ENCODE data around the gene SGSH. TPM values are rescaled to one million over a fixed set of nuclear protein-coding genes. Genes with fewer than 3 reads are reported as not detected.

Gene SGSH
- polyA plus RNA-seq, 1 donor (not counting 4 experiments of a cell fraction or from before 2014, with no cell fraction given), result 9.6 TPM

DNA sequence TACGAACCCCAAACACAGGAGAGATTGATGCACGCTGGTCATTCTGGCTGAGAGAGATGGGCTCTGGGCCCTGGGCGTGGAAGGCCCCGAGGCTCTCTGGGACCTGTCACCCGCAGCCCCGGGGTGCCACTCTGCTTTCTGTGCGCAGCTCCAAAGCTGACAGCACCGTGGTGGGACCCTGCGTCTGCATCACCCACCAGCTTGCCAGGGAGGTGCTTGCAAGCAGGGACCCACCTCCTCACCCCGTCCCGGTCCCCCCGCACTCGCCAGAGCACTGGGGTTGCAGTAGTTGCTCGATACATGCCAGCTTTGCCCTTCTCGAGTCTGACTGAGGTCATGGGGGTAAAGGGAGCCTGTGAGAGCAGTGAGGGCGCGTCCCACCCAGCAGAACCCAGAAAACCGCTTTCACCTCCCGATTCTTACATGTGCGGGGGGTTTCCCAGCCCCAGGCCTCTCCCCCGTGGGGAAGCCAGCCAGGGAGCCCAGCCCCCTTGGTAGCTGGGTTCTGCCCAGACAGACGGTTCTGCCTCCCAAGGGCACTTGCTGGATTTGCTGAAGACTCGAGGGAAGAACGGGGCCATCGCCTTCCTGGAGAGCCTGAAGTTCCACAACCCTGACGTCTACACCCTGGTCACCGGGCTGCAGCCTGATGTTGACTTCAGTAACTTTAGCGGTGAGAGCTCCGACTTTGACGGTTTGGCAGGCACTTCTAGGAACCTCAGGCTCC lies 37.9 kb downstream of the SGSH start:
- Histone ChIP-seq H3K4me3 (ENCODE audit: control insufficient read depth in 2 of 3, extremely low read depth in 1 of 3, insufficient read depth in 2 of 3, low read depth in 1 of 3, low read length in 3 of 3) (no peak overlapping the region), H3K4me2 (ENCODE audit: control insufficient read depth, extremely low read depth, insufficient read depth, low read depth, low read length) (no peak overlapping the region), H3K9me1 (ENCODE audit: control insufficient read depth, extremely low read depth, insufficient read depth, low read length) (peaks cover 2% of the 10 kb centered on the region), H2AFZ (ENCODE audit: control insufficient read depth, low read length) (no peak overlapping the region), H3K27me3 (ENCODE audit: control insufficient read depth, extremely low read depth, insufficient read depth, low read length) (peaks cover 8% of the 10 kb centered on the region), H3K4me1 (ENCODE audit: control insufficient read depth, extremely low read depth, insufficient read depth, low read length) (peaks cover 8% of the 10 kb centered on the region), H3K27ac (ENCODE audit: control insufficient read depth, insufficient read depth, low read length) (no peak overlapping the region), H3K36me3 (ENCODE audit: control insufficient read depth in 2 of 2, extremely low read depth in 1 of 2, insufficient read depth in 2 of 2, low read length in 2 of 2) (no peaks in the 10 kb centered on the region), H3K9me3 (ENCODE audit: control insufficient read depth, low read depth, low read length) (no peaks in the 10 kb centered on the region), H3K79me2 (ENCODE audit: control insufficient read depth, insufficient read depth, low read length) (no peaks in the 10 kb centered on the region), H3K9ac (ENCODE audit: control insufficient read depth, extremely low read depth, insufficient read depth, low read length) (no peak overlapping the region), H4K20me1 (ENCODE audit: control insufficient read depth, extremely low read depth, insufficient read depth, low read length) (no peaks in the 10 kb centered on the region)
- no peak for FAIRE-seq
- no peak for TF ChIP-seq EZH2 (IDR thresholded peaks at IDR 0.05; ENCODE audit: low read length)
- TF ChIP-seq, protein P1, sequence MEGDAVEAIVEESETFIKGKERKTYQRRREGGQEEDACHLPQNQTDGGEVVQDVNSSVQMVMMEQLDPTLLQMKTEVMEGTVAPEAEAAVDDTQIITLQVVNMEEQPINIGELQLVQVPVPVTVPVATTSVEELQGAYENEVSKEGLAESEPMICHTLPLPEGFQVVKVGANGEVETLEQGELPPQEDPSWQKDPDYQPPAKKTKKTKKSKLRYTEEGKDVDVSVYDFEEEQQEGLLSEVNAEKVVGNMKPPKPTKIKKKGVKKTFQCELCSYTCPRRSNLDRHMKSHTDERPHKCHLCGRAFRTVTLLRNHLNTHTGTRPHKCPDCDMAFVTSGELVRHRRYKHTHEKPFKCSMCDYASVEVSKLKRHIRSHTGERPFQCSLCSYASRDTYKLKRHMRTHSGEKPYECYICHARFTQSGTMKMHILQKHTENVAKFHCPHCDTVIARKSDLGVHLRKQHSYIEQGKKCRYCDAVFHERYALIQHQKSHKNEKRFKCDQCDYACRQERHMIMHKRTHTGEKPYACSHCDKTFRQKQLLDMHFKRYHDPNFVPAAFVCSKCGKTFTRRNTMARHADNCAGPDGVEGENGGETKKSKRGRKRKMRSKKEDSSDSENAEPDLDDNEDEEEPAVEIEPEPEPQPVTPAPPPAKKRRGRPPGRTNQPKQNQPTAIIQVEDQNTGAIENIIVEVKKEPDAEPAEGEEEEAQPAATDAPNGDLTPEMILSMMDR (optimal IDR thresholded peaks at IDR 0.05 in 1 of 3, IDR thresholded peaks at IDR 0.05 in 1 of 3, conservative IDR thresholded peaks at IDR 0.05 in 1 of 3; ENCODE audit: extremely low read depth in 1 of 3, insufficient read depth in 2 of 3, low read length in 3 of 3), result no peak
- dilution Hi-C loops (cut with MboI; ENCODE audit: extremely low pct_ligation_motif_present, low sequenced_read_pairs), result no loop called here
- no peak for DNase-seq (ENCODE audit: low read depth, low spot score)

DNA sequence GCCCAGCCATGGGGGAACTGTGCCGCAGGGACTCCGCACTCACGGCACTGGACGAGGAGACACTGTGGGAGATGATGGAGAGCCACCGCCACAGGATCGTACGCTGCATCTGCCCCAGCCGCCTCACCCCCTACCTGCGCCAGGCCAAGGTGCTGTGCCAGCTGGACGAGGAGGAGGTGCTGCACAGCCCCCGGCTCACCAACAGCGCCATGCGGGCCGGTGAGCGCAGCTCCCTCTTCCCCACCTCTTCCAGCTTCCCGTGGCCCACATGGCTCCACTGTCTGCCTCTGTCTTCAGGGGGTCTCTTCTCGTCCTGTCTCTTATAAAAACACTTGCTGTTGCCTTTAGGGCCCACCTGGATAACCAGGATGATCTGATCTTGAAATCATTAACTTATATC lies 38.7 kb downstream of the SGSH start:
- no peaks in the 10 kb centered on the region for H3K9me1 ChIP-seq (ENCODE audit: control insufficient read depth, extremely low read depth, insufficient read depth, low read length)
- no peaks in the 10 kb centered on the region for H4K20me1 ChIP-seq (ENCODE audit: control insufficient read depth, extremely low read depth, insufficient read depth, low read length)
- dilution Hi-C loops (cut with MboI; ENCODE audit: extremely low pct_ligation_motif_present, low sequenced_read_pairs), result no loop called here
- H3K79me2 ChIP-seq (ENCODE audit: control insufficient read depth, insufficient read depth, low read length), result no peaks in the 10 kb centered on the region
- DNase-seq (ENCODE audit: low read depth, low spot score) (no peak), FAIRE-seq (no peak)
- no peak overlapping the region for H3K4me2 ChIP-seq (ENCODE audit: control insufficient read depth, extremely low read depth, insufficient read depth, low read depth, low read length)
- no peak overlapping the region for H3K27ac ChIP-seq (ENCODE audit: control insufficient read depth, insufficient read depth, low read length)
- no peaks in the 10 kb centered on the region for H3K36me3 ChIP-seq (ENCODE audit: control insufficient read depth in 2 of 2, extremely low read depth in 1 of 2, insufficient read depth in 2 of 2, low read length in 2 of 2)
- H3K4me3 ChIP-seq (ENCODE audit: control insufficient read depth in 2 of 3, extremely low read depth in 1 of 3, insufficient read depth in 2 of 3, low read depth in 1 of 3, low read length in 3 of 3), result no peak overlapping the region
- H3K27me3 ChIP-seq (ENCODE audit: control insufficient read depth, extremely low read depth, insufficient read depth, low read length), result peaks cover 8% of the 10 kb centered on the region
- no peak overlapping the region for H2AFZ ChIP-seq (ENCODE audit: control insufficient read depth, low read length)
- no peak overlapping the region for H3K9ac ChIP-seq (ENCODE audit: control insufficient read depth, extremely low read depth, insufficient read depth, low read length)
- TF ChIP-seq EZH2 (IDR thresholded peaks at IDR 0.05; ENCODE audit: low read length), result no peak
- TF ChIP-seq, protein P1 (optimal IDR thresholded peaks at IDR 0.05 in 1 of 3, IDR thresholded peaks at IDR 0.05 in 1 of 3, conservative IDR thresholded peaks at IDR 0.05 in 1 of 3; ENCODE audit: extremely low read depth in 1 of 3, insufficient read depth in 2 of 3, low read length in 3 of 3), result no peak
- no peaks in the 10 kb centered on the region for H3K9me3 ChIP-seq (ENCODE audit: control insufficient read depth, low read depth, low read length)
- no peaks in the 10 kb centered on the region for H3K4me1 ChIP-seq (ENCODE audit: control insufficient read depth, extremely low read depth, insufficient read depth, low read length)
